GM18951 (cell line): Measurements from ENCODE around the gene SERINC5.

ENCODE experiments used
- POLR2A ChIP-seq: IDR thresholded peaks from 4 replicates; pipeline ENCODE4 v1.6.1; 2011; ENCODE audit warnings: mild to moderate bottlenecking; ENCODE audit not compliant: insufficient read length, insufficient read depth; ENCODE audit errors: extremely low read depth
- in situ Hi-C: fragments of 300-500 bp; cut with MboI; formaldehyde crosslinking; loops from one replicate; pipeline ENCODE4 v1.12.0; 2022; ENCODE audit warnings: low sequenced_read_pairs, mixed read lengths, inconsistent platforms; ENCODE audit not compliant: unreplicated experiment

Gene SERINC5

DNA sequence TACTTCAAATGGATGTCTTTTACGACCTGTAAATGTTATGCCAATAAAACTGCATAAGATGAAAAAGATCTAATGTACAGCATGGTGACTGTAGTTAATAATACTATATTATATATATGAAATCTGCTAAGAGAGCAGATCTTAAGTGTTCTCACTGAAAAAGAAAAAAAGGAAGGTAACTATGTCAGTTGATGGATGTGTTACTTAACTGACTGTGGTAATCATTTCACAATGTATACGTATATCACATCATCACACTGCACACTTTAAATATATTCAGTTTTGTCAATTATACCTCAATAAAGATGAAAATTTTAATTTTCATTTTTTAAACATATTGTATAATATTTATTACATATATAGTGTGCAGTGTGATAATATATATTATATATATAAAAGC, 188.8 kb downstream of the SERINC5 start:
- in situ Hi-C loops = no loop called here
- TF ChIP-seq POLR2A = no peak

DNA sequence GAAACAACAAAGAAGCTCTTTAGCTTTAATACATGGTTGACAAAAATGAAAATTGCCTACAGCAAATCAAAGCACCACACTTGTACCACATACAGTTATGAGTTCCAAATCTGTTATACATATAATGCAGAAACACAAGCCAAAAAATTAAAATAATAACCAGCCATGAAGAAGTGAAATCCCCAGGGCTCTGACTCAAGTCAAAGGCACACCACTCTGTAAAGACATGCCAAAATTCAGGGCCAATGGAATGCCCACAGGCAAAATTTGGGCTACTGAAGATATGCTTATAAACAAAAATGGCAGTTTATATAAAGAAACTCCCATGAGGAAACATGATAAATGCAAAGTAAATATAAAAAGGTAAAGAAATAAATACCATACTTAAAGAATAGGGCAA, 191.7 kb downstream of the SERINC5 start:
- no peak for TF ChIP-seq POLR2A
- in situ Hi-C loops = no loop called here
